ENCODE measurements around the gene MTMR6.

The MTMR6 gene

DNA sequence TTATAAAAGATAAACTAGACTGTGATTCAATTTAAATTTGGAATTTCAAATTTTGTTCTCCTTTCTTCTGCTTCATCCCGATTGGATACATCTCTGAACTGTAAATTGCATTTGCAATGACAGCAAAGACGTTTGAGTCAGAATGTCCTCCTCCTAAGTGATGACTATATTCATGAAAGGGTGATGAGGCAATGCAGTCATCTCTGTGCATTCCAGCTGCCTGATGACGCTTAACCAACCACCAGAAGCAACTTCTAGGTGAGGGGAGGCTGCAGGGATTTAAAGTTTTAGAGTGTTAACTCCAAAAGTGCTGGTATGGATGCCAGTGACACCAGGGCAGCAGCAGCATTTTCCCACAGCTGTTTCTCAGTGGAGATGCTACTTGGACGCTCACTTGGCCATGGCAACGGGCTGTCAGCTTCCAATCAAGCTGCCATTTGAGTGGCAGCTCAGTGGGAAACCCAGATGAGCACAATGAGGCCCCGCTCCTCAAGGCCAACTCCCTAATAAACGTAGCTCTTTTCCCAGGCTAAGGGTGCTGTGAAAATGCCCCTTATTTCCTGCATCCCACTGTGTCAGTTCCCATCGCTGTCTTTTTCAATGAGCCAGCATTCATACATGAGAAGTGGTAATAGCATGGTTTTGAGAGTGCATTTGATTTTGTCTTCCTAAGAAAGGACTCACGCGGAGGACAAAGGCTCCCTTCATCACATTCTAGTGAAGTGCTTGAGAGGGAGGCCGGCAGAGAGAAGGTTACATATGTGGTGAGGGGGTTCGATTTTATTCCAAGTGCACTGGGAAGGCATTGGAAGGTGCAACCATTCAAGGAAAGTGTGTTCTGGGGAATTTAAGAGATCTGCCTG lies 70.0 kb downstream of the MTMR6 start:
- no peak for DNase-seq (ENCODE audit: low read depth in 2 of 2)

DNA sequence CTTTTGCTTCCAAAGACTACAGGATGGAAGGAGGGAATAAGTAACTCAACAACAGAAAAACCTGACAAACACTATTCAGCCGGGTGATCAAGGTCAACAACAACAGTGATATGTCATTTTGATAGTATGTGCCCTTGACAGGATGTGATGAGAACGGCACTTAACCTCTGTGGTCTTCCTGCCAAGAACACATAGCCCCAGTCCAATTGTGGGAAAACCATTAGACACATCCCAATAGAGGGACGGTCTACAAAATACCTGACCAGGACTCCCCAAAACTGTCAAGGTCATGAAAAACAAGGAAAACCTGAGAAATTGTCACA lies 72.1 kb downstream of the MTMR6 start:
- no peak for DNase-seq (ENCODE audit: low read depth in 2 of 2)

- no peak for DNase-seq (ENCODE audit: low read depth in 2 of 2)
Measured at GRCh38 chr13:25214491-25215252, 72.6 kb downstream of the MTMR6 start.

GRCh38 chr13:25213715-25214114 lies 73.6 kb downstream of the MTMR6 start:
- DNase-seq (ENCODE audit: low read depth in 2 of 2), result no peak

DNA sequence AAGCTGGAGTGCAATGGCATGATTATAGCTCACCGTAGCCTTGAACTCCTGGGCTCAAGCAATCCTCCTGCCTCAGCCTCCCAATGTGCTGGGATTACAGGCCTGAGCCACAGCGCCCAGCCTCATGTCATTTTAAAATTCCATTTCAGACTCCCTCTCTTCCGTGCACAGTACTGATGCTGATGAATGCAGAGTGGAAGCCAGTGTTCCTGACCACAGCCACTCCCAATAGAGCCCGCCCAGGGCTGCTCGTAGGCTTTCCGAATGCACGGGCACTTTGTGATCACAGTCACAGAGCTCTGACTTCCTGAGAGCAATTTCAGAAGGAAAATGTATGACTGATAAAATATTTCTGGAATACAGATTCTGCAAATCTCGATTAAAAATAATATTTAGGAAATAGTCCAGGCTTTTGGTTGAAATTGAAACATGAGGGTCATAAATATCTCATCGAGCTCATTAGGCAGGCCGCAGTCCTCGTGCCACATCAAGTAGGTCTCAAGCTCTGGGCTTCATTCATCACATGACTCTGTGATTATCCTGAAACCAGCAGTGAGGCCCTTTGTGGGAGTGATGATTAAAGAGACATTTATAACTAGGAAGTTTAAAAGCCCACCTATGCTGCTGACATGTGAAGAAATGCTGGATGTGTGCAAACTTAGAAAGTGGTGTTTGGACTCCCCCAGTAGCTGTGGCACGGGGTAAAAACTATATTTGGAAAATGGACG lies 76.3 kb downstream of the MTMR6 start:
- DNase-seq (ENCODE audit: low read depth in 2 of 2), result no peak

- DNase-seq (ENCODE audit: low read depth in 2 of 2), result no peak
Measured at GRCh38 chr13:25207291-25207810, 79.9 kb downstream of the MTMR6 start.

DNA sequence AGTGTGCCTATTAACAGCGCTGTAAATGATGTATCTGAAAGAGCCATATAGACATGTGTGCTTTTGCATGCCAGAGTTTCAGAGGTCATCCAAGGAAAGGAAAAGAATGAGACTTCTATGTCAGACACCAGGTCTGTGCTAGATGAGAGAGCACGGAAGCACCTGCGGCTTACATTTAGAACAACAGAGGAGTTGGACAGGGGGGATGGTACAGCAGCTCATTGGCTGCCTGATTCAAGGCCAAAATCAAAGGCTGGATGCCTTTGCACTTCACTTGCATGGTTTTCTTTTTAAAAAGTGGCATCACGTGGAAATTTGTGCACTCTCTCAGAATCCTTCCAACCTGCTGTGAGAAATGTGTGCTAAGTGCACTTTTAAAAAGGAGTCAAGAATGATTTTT lies 82.4 kb downstream of the MTMR6 start:
- DNase-seq (ENCODE audit: low read depth in 2 of 2), result no peak

DNA sequence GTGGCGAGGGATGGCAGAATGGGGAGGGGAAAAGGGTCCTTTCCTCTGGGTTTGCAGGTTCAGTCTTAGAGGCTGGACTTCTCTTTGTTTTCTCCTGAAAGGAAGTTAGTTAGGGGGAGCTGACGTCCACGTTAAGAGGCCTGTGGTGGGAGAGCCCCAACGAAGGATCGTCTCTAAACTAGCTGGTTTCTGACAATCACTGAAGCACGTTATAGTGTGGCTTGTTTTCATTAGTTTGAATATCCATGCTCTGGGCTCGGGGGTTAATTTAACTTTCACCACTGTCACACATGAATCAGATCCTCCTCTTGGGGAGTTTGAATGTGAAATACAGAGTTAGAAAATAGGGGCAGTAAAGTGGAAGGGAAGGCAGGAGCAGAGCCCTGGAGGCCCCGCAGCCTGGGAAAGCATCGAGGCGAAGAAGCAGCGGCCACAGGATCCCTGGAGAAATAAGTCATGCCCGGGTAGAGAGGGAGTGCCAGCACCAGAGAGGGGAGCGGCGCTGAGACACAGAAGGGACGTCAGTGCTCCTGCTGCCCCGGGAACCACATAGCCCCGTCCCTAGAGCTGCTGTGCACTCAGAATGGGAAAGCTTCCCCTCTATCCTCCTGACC lies 84.1 kb downstream of the MTMR6 start:
- no peak for DNase-seq (ENCODE audit: low read depth in 2 of 2)

- no peak for DNase-seq (ENCODE audit: low read depth in 2 of 2)
Measured at GRCh38 chr13:25200783-25201182, 86.5 kb downstream of the MTMR6 start.

DNA sequence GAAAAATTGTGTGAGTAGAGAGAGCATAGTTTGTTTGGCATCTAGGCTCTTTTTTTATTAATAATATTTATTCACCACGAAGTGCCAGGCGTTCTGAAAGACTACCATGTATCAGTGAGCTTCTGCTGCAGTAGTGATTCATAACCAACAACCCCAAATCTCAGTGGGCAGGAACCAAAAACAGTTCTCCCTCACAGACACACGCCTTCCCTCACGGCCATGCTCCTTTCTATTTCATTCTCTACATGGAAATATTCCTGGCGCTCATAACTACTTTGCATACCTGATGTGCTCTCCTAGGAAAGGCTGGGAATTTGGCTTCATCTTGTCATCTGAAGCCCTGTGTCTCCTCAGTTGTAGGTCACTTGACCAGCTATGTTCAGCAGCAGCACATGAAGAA lies 88.6 kb downstream of the MTMR6 start:
- no peak for DNase-seq (ENCODE audit: low read depth in 2 of 2)

DNA sequence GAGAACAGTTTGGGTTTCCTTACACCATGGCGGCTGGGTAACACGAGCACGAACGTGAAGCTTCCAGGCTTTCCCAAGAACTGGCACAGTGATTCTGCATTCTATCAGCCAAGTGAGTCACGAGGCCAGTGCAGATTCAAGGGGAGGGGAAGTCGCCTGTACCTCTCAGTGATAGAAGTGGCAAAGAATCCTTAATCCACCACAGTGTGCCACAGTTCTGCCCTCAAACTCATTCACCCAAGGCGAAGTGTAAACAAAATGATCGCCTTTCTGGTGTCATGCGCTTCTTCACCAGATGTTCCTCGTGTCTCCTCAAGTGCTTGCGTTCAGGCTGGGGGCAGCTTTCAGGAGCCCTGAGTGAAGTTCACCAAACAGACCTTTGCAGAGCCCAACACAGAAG lies 90.3 kb downstream of the MTMR6 start:
- DNase-seq (ENCODE audit: low read depth in 2 of 2), result no peak

Data from stimulated activated CD4-positive, alpha-beta T cell treated with anti-CD3 and anti-CD28 coated beads, Interleukin-1b, Interleukin-23, amount 100 ng/mL, for 1 hour (primary cell).